KMS-11 (cell line): ENCODE results near the gene ZNF84.

Source experiments
- H2AFZ ChIP-seq: fragments of 200-600 bp; sonication (generic); 2 replicates; pipeline ENCODE4 v1.6.1; 2016; ENCODE audit warnings: antibody characterized with exemption, mixed run types, low read depth
- H3K27ac ChIP-seq: fragments of 200-600 bp; sonication (generic); 2 replicates; pipeline ENCODE4 v1.6.1; 2016; ENCODE audit warnings: mild to moderate bottlenecking, mixed run types
- H3K27me3 ChIP-seq: fragments of 200-600 bp; sonication (generic); 2 replicates; pipeline ENCODE4 v1.6.1; 2017; ENCODE audit warnings: mild to moderate bottlenecking, low read depth, mixed run types, moderate library complexity; ENCODE audit not compliant: insufficient read depth
- H3K36me3 ChIP-seq: fragments of 200-600 bp; sonication (generic); 2 replicates; pipeline ENCODE4 v1.6.1; 2017; ENCODE audit warnings: mild to moderate bottlenecking, mixed run types; ENCODE audit not compliant: insufficient read depth
- H3K4me1 ChIP-seq: fragments of 200-600 bp; sonication (generic); 2 replicates; pipeline ENCODE4 v1.6.1; 2016; ENCODE audit warnings: mild to moderate bottlenecking, low read depth, mixed run types; ENCODE audit not compliant: poor library complexity, severe bottlenecking
- H3K4me2 ChIP-seq: fragments of 200-600 bp; sonication (generic); 2 replicates; pipeline ENCODE4 v1.7.0; 2016; ENCODE audit warnings: mild to moderate bottlenecking, mixed run types
- H3K4me3 ChIP-seq: fragments of 200-600 bp; sonication (generic); IDR thresholded peaks from 2 replicates; pipeline ENCODE4 v1.6.1; 2017; ENCODE audit warnings: low read depth, low read length, mixed read lengths; ENCODE audit not compliant: insufficient read depth
- H3K79me2 ChIP-seq: fragments of 200-600 bp; sonication (generic); 2 replicates; pipeline ENCODE4 v1.6.1; 2016; ENCODE audit warnings: low read depth, mixed run types; ENCODE audit not compliant: insufficient read depth
- H3K9ac ChIP-seq: fragments of 200-600 bp; sonication (generic); 2 replicates; pipeline ENCODE4 v1.6.1; 2016; ENCODE audit warnings: mild to moderate bottlenecking, mixed run types
- H4K20me1 ChIP-seq: fragments of 200-600 bp; sonication (generic); 2 replicates; pipeline ENCODE4 v1.6.1; 2016; ENCODE audit warnings: mild to moderate bottlenecking, mixed run types; ENCODE audit not compliant: insufficient read depth
- CTCF ChIP-seq: fragments of 200-600 bp; sonication (generic); conservative IDR thresholded peaks from 2 replicates; pipeline ENCODE4 v1.6.1; 2017; ENCODE audit warnings: low read depth, mild to moderate bottlenecking, antibody characterized with exemption, low read length, moderate library complexity, mixed read lengths

ZNF84 gene

GRCh38 chr12:133105620-133106019, 68.3 kb downstream of the ZNF84 start:
- Histone ChIP-seq H3K27me3 (no peaks in the 10 kb centered on the region), H3K79me2 (no peaks in the 10 kb centered on the region), H3K27ac (no peak overlapping the region), H3K4me1 (no peaks in the 10 kb centered on the region), H2AFZ (no peak overlapping the region), H3K4me3 (no peak overlapping the region), H3K36me3 (no peaks in the 10 kb centered on the region), H4K20me1 (no peaks in the 10 kb centered on the region), H3K4me2 (no peak overlapping the region), H3K9ac (no peak overlapping the region)
- TF ChIP-seq CTCF: no peak

GRCh38 chr12:133106253-133106652, 68.9 kb downstream of the ZNF84 start:
- Histone ChIP-seq H3K27ac (no peak overlapping the region), H3K9ac (no peak overlapping the region), H3K4me1 (no peaks in the 10 kb centered on the region), H3K27me3 (no peaks in the 10 kb centered on the region), H3K4me2 (no peak overlapping the region), H3K79me2 (no peaks in the 10 kb centered on the region), H3K4me3 (no peak overlapping the region), H3K36me3 (no peaks in the 10 kb centered on the region), H2AFZ (no peak overlapping the region), H4K20me1 (no peaks in the 10 kb centered on the region)
- no peak for TF ChIP-seq CTCF

- TF ChIP-seq CTCF: no peak
- Histone ChIP-seq H3K4me1 (no peaks in the 10 kb centered on the region), H3K4me2 (no peak overlapping the region), H3K9ac (no peak overlapping the region), H3K36me3 (no peaks in the 10 kb centered on the region), H3K27me3 (no peaks in the 10 kb centered on the region), H3K27ac (no peak overlapping the region), H2AFZ (no peak overlapping the region), H3K79me2 (no peaks in the 10 kb centered on the region), H4K20me1 (no peaks in the 10 kb centered on the region), H3K4me3 (no peak overlapping the region)
Observed at GRCh38 chr12:133107121-133107520, 69.8 kb downstream of the ZNF84 start.

- no peaks in the 10 kb centered on the region for H3K79me2 ChIP-seq
- H3K4me3 ChIP-seq: no peak overlapping the region
- no peak overlapping the region for H3K4me2 ChIP-seq
- H3K9ac ChIP-seq: no peak overlapping the region
- no peak overlapping the region for H3K27ac ChIP-seq
- no peaks in the 10 kb centered on the region for H3K4me1 ChIP-seq
- no peak for TF ChIP-seq CTCF
- no peaks in the 10 kb centered on the region for H3K36me3 ChIP-seq
- H4K20me1 ChIP-seq: no peaks in the 10 kb centered on the region
- H3K27me3 ChIP-seq: no peaks in the 10 kb centered on the region
- no peak overlapping the region for H2AFZ ChIP-seq
Observed at GRCh38 chr12:133108150-133108549, 70.8 kb downstream of the ZNF84 start.
